22Rv1 (cell line): ENCODE results near the gene SLC22A9.
"Not testable (repeated sequence)": the region's sequence is repeated elsewhere in the genome, so short reads cannot be mapped to it uniquely, and the experiment has no call there.

ENCODE experiments used
- H3K27ac ChIP-seq: fragments of 450-650 bp; 2 replicates; pipeline ENCODE4 v1.5.1; 2017
- CTCF ChIP-seq: fragments of 450-650 bp; IDR thresholded peaks from 2 replicates; pipeline ENCODE4 v1.5.1; 2017; ENCODE audit warnings: mild to moderate bottlenecking
- ZFX ChIP-seq: fragments of 450-650 bp; IDR thresholded peaks from 2 replicates; pipeline ENCODE4 v1.6.1; 2017; ENCODE audit warnings: antibody characterized with exemption, borderline replicate concordance

Gene SLC22A9

GRCh38 chr11:63406458-63406857 lies 36.9 kb downstream of the SLC22A9 start:
- no peak overlapping the region for H3K27ac ChIP-seq
- TF ChIP-seq ZFX (no peak), CTCF (no peak)

GRCh38 chr11:63417174-63417852 lies 47.7 kb downstream of the SLC22A9 start:
- H3K27ac ChIP-seq = no peak overlapping the region
- no peak for TF ChIP-seq CTCF
- TF ChIP-seq ZFX = no peak

GRCh38 chr11:63427971-63428508 lies 58.5 kb downstream of the SLC22A9 start:
- H3K27ac ChIP-seq = no peak overlapping the region
- TF ChIP-seq ZFX (no peak), CTCF (peak; percentile 26)

- not testable (repeated sequence) for H3K27ac ChIP-seq
Measured at GRCh38 chr11:63430731-63431130, 61.1 kb downstream of the SLC22A9 start.

- H3K27ac ChIP-seq = not testable (repeated sequence)
Measured at GRCh38 chr11:63435351-63435750, 65.8 kb downstream of the SLC22A9 start.

GRCh38 chr11:63435831-63436230 lies 66.2 kb downstream of the SLC22A9 start:
- not testable (repeated sequence) for H3K27ac ChIP-seq

GRCh38 chr11:63443714-63444113 lies 74.1 kb downstream of the SLC22A9 start:
- TF ChIP-seq ZFX = no peak
- TF ChIP-seq CTCF = no peak
- H3K27ac ChIP-seq = no peak overlapping the region

- H3K27ac ChIP-seq = no peak overlapping the region
- TF ChIP-seq CTCF = no peak
- TF ChIP-seq ZFX = no peak
Measured at GRCh38 chr11:63444160-63444559, 74.6 kb downstream of the SLC22A9 start.

GRCh38 chr11:63445118-63445517 lies 75.5 kb downstream of the SLC22A9 start:
- TF ChIP-seq ZFX = no peak
- no peak for TF ChIP-seq CTCF

More at GRCh38 chr11:63445118-63445517, 75.5 kb downstream of the SLC22A9 start:
- no peak overlapping the region for H3K27ac ChIP-seq
